ENCODE results near the gene SLCO3A1.

DNA sequence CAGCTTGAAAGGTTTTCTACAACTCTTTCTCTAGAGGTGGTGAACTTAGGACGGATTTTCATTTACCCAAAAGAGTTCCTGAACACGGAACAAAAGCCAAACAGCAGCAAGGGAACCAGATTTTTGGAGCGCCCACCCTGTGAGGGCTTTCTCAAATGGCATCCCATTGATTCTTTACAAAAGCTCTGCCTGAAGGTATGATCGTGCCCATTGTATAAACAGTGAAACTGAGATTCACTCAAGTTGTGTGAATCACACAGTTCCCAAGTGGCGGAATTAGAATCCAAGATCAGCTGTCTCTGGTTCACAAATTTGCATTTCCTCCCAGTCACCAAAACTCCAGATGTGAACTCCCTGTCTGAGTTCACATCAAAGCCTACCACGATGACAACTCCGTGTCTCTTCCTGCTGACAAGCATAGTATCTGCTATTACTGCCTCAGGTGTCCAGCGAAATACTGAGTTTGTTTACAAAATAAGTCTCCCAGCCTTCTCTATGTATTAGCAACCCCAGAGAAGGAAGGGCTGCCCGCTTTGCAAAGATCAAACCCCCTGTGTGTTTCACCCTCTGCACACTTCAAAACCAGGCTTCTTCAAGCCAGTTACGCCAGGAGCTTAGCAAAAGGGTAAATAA lies 304.3 kb downstream of the SLCO3A1 start:
- TF ChIP-seq, protein P1, sequence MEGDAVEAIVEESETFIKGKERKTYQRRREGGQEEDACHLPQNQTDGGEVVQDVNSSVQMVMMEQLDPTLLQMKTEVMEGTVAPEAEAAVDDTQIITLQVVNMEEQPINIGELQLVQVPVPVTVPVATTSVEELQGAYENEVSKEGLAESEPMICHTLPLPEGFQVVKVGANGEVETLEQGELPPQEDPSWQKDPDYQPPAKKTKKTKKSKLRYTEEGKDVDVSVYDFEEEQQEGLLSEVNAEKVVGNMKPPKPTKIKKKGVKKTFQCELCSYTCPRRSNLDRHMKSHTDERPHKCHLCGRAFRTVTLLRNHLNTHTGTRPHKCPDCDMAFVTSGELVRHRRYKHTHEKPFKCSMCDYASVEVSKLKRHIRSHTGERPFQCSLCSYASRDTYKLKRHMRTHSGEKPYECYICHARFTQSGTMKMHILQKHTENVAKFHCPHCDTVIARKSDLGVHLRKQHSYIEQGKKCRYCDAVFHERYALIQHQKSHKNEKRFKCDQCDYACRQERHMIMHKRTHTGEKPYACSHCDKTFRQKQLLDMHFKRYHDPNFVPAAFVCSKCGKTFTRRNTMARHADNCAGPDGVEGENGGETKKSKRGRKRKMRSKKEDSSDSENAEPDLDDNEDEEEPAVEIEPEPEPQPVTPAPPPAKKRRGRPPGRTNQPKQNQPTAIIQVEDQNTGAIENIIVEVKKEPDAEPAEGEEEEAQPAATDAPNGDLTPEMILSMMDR (conservative IDR thresholded peaks at IDR 0.05 in 1 of 2, IDR thresholded peaks at IDR 0.05 in 1 of 2; ENCODE audit: low read depth in 1 of 2, low read length in 2 of 2): no peak
- TF ChIP-seq EZH2 (IDR thresholded peaks at IDR 0.05; ENCODE audit: low read length, missing control alignments): no peak
